ENCODE results near the gene CLK2.
A peak's percentile ranks its signal among the peaks of the same experiment; 100 is the strongest.

Gene CLK2

DNA sequence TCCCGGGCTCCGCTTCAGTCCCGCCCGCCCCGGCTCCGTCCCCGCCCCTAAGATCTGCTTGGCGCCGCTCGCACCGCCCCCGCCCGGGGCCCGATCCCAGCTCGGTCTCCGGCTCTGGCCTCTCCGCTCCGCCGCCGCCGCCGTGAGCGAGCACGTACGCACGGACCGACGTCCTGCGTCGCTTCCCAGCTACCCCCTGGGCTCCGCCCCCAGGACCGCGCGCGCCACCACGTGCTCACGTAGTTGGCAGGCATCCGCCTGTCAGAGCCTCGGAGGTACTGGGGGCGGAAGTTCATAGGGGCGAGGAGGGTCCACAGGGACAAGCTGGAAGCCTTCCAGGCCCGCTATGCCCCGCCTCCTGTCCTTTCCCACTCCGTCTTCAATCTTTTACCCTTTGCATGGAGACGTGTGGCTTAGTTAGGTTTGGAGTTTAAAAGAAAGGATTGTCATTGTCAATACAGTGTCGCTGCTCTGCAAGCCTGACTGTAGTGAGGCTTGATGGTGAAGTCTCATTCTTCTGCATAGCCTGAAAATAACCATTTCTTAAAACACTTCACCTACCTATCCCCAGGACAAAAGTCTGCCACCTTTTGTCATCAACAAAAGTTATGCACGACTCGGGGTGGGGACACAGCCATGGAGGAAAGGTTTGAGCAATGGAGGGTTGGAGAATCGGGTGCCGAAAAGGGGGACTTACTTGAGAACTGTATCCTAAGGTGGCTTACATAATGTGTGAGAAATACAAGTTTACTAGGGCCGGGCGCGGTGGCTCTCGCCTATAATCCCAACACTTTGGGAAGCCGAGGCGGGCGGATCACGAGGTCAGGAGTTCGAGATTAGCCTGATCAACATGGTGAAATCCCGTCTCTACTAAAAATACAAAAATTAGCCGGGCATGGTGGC, at the start of gene CLK2:
CLK2 (minus strand) TSS at position 162 of the 903 bp plus-strand sequence. CDS start 2,527 bp downstream, outside the sequence.
- DNase-seq (ENCODE audit: low read depth in 2 of 2), result peak; percentile 86 to 88

DNA sequence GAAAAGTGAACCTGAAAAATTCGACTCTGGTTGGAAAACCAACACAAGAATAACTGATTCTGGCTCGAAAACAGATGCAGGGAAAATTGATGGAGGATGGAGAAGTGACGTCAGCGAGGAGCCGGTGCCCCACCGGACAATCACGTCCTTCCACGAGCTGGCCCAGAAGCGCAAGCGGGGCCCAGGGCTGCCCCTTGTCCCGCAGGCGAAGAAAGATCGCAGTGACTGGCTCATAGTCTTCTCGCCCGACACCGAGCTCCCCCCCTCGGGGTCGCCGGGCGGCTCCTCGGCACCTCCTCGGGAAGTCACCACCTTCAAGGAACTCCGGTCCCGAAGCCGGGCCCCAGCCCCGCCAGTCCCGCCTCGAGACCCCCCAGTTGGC, 49.3 kb upstream of the CLK2 start:
- no peak for DNase-seq (ENCODE audit: low read depth in 2 of 2)

DNA sequence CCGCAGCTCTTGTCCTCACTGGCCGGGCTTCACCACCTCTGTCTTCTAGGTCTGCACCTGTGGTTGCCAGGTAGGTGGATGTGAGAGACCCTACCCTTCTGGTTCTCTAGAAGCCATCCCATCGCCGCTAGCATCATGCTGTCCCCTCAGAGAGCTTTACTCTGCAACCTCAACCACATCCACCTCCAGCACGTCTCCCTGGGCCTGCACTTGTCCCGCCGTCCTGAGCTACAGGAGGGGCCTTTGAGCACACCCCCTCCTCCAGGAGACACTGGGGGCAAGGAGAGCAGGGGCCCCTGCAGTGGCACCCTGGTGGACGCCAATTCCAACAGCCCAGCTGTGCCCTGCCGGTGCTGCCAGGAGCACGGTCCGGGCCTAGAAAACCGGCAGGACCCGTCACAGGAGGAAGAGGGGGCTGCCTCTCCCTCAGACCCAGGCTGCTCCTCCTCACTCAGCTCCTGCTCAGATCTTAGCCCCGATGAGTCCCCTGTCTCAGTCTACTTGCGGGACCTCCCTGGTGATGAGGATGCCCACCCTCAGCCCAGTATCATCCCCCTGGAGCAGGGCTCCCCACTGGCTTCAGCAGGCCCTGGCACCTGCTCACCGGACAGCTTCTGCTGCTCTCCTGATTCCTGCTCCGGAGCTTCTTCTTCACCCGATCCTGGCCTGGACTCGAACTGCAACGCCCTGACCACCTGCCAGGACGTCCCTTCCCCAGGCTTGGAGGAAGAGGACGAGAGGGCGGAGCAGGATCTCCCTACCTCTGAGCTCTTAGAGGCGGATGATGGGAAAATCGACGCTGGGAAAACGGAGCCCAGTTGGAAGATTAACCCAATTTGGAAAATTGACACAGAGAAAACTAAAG, 48.6 kb upstream of the CLK2 start:
- no peak for DNase-seq (ENCODE audit: low read depth in 2 of 2)

DNA sequence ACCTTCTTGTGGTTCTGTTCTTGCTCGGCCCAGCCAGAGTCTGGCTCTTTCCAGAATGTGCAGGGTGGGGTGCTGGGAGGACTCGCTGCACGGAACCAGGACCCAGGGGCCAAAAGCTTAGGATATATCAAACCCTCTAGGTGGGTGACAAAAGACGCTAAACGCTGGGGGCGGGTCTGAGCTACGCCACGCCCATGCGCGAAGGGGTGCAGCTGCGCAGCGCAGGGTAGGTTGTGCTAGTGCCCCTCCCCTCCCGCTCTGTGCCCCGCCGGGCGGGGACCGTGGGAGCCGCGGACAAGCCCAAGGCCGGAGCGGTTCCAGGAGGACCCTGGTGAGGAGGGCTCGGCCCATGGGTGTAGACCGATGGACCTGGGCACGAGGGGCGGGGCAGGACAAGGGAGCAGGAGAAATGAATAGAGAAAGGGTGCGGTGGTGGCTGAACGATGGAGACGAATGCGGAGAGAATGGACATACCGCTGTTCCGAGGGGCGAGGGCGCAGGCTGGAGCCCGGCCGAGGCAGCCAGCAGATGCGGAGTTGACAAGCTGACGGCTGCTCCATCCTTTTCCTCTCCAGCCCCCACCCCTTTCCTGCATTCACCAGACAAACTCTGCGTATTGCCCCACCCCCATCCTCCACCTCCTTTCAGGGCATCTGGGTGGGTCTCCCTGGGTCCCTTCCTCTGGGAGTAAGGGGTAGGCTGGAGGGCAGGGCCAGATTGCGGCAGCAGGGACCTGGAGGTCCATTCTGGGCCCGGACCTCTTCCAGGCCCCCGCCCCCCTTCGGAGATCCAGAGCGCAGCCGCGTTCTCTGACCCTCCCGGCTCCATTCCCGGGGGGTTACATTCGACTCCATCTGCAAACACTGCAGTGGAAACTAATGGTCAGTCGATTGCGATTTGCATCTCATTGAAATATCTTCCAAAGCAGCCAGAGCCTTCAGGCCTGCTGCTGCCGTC, 47.6 kb upstream of the CLK2 start, which contains the start of gene RUSC1:
RUSC1 (plus strand) TSS at position 234 of the 957 bp plus-strand sequence. CDS start 880 bp downstream, outside the sequence.
- DNase-seq (ENCODE audit: low read depth in 2 of 2), result peak in 1 of 2 experiments; percentile 28

DNA sequence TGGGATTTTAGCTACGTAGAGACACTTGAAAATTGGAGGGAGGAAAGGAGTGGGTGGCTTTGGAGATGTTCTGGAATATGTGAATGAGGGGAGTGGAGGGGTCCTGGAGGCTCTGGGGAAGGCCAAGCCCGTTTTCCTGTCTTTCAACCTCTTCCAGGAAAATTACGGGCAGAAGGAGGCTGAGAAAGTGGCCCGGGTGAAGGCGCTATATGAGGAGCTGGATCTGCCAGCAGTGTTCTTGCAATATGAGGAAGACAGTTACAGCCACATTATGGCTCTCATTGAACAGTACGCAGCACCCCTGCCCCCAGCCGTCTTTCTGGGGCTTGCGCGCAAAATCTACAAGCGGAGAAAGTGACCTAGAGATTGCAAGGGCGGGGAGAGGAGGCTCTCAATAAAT, 46.9 kb upstream of the CLK2 start:
- no peak for DNase-seq (ENCODE audit: low read depth in 2 of 2)

DNA sequence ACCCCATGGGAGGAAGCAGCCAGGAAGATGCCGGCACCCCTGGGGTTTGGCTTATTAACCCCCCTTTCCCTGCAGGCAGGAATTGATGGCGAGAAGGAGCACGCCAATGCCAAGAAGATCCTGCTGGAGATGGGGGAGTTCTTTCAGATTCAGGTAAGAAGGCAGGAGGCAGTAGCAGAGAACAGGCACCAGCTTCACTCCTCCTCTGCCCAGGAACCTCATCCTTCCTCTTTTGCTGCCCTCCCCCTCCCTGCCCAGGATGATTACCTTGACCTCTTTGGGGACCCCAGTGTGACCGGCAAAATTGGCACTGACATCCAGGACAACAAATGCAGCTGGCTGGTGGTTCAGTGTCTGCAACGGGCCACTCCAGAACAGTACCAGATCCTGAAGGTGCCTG, 46.2 kb upstream of the CLK2 start:
- DNase-seq (ENCODE audit: low read depth in 2 of 2), result no peak

DNA sequence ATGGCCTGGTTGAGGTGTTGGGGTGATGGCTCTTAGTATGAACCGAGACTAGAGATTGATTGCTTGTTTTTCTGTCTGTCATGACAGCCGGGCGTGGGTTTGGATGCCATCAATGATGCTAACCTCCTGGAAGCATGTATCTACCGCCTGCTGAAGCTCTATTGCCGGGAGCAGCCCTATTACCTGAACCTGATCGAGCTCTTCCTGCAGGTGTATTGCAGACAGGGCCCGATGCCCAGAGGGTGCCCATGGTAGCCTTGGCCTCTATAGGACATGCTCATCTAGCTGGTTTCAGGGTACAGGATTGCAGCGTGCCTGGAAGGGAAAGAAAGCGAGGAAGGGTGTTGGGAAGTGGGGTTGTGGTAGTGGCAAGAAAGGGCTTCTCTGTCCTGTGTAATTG, 44.8 kb upstream of the CLK2 start:
- DNase-seq (ENCODE audit: low read depth in 2 of 2), result no peak

DNA sequence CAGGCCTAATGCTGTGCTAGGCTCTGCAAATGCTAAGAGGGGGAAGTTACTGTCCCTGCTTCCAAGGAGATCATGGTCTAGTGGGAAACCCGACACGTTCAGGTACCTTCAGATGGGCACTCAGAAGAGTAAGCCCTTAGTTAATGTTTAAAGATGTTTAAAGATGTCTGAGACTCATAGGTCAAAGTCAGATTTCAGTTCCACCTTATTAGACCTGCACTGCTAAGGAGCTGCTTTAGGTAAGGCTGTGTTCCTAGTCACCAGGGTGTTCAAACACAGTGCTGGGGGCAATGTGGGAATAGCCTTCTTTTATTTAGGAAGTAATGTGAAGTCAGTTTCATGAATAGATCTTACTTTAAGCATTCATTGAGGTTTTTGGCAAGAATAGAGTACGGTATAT, 43.6 kb upstream of the CLK2 start:
- no peak for DNase-seq (ENCODE audit: low read depth in 2 of 2)

DNA sequence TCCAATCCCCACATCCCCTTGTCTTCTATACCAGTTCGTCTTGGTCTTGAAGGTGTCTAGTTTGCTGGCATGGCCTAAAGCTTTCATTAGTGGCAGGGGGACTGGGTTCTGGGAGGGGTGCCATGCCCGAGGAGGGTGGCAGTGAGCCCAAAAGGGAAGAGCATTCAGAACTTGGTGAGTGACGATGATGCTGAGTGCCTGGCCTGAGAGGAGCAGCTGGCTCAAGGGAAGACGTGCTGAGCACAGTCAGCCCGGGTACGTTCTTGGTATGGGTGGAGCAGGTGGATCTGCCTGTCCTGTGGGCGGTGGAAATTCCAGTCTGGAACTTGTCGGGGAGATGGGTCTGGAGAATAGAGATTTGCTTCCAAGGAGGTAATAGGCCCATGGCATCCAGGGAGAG, 40.0 kb upstream of the CLK2 start:
- no peak for DNase-seq (ENCODE audit: low read depth in 2 of 2)

DNA sequence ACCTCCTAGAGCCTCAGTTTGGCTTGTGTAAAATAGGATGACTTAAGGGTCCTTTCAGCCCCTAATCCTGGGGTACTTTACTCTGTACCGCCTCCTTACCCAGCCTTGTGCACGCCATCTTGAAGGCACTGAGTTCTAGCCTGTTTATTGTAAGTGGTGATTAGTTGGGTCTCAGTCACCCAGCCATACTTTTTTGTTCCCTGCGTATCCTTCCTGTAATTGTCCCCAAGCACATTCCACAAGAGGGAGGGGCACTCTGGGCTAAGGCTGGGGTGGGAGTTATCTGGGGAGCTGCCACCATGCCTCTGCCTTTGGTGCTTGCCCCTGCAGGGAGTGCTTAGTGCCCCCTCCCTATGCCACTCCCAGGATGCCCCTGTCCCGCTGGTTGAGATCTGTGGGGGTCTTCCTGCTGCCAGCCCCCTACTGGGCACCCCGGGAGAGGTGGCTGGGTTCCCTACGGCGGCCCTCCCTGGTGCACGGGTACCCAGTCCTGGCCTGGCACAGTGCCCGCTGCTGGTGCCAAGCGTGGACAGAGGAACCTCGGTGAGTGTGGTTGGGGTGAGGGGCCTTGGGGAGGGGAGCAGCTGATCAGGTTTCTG, 36.2 kb upstream of the CLK2 start:
- no peak for DNase-seq (ENCODE audit: low read depth in 2 of 2)

DNA sequence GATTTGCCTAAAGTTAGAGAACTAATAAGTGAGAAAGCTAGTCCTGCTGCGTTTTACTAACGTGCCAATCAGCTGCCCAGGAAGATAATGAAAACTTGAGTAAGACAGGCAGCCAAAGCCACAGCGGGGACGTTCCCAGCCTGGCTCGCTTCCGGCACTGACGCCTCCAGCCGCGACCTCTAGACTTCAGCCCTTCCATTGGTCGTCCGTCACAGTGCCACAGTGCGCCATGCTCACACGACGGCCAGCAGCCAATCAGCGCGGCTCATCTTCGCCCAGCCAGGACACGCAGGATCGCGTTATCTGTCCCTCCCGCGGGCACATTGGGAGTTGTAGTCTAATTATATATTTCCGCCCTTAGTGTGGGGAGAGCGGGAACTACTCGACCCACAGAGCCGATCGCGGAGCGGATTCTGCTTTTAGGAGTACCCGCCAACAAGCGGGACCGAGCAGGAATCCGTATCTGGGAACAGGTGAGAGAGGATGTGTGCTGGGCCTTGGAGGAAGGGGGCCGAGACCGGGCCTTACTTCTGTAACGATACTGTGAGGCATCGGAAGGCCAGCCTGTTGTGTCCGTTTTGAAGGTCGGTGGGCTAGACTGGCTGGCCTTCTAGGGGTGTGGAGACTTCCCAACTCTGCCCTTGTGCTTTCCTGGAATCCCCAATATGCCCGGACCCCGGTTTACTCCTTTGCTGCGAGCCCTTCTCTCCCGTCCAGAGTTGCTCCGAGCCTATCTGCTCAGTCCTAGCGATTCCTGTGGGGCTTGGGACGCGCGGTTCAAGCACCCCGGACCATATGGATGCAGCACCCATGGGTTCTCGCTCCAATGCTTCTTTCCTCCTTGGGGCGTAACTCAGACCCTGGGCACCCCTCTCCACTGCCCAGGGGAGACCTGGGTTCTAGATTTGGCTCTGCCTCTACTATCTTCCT, 35.5 kb upstream of the CLK2 start, which contains the start of gene FDPS:
FDPS (plus strand) TSS at position 374 of the 930 bp plus-strand sequence. CDS start 924 bp downstream, outside the sequence.
- peak; percentile 97 for DNase-seq (ENCODE audit: low read depth in 2 of 2)

DNA sequence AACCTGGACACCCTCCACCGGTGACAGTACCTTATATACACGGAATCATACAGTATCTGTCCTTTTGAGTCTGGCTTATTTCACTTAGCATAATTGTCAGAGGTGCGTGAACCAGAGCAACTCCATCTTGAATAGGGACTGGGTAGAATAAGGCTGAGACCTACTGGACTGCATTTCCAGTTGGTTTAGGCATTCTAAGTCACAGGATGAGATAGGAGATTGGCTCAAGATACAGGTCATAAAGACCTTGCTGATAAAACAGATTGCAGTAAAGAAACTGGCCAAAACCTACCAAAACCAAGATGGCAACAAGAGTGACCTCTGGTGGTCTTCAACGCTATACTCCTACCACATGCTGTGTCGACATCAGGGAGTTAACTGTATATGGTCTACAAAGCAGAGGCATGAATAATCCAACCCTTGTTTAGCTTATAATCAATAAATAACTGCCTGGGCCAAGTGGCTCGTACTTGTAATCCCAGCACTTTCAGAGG, 34.0 kb upstream of the CLK2 start:
- DNase-seq (ENCODE audit: low read depth in 2 of 2), result peak in 1 of 2 experiments; percentile 24

DNA sequence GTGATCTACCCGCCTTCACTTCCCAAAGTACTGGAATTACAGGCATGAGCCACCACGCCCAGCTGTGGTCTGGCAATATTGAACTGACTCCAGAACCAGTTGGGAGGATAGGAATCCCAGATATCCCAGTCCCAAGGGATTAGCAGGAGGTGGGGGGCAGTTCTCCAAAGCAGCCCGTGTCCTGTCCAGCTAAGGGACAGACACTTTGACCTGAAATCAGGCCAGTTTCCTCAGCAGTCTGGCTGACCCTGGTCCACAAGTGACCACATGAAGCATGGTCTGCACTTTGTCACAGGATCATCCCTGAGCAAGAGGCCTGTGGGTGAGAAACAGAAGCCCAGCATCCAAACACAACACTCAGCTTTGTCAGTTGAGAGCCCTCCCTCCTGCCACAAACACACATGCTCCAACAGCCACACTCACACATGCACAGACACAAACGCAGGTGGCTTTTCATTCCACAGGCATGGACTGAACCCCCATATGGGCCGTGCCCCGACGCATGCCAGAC, 32.6 kb upstream of the CLK2 start:
- no peak for DNase-seq (ENCODE audit: low read depth in 2 of 2)

DNA sequence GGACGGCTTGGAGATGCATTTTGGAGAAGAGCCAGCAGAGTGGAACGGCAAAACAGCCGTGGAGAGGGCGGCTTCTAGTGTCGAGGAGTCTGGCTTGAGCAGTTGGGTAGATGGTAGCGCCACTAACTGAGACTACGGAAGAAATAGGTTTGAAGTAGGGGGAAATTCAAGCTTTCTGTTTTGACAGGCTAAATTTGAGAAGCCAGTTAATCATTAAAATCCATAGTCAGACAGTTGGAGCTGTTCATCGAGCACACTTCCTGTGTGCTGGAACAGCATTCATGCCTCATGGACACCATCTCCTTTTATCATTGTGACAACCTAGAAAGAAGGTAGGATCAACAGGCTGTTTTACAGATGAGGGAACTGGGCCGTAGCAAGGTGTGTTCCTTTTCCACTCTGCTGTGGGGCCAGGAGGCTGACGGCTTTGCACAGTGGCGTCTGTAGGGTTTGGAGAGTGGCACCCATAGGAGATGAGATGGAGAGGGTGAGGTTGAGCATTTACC, 31.3 kb upstream of the CLK2 start:
- DNase-seq (ENCODE audit: low read depth in 2 of 2), result no peak

DNA sequence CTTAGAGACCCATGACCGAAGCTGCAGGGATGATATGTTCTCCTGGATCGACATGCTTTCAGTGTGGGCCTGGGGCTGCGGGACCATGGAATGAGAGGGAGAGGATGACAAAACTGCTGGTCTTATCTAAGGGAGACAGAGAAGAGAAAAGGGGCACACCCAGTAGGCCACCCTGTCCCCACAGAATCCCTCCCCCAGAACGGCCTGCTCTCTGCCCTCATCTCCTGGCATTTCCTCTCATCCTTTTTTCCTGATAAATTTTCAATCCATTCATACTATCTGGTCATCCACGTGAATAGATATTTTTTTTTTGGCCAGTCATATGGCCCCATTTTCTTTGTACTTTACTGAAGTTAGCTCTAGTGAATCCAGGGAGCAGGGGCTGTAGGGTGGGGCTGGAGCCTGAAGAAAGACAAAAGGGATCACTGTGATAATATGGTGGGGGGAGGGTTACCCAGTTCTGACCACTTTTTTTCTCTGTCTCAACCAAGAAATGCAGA, 28.1 kb upstream of the CLK2 start, which contains the start of gene PKLR:
PKLR (minus strand) TSS at position 97 of the 500 bp plus-strand sequence; CDS start at position 54, 43 bp downstream.
- no peak for DNase-seq (ENCODE audit: low read depth in 2 of 2)

DNA sequence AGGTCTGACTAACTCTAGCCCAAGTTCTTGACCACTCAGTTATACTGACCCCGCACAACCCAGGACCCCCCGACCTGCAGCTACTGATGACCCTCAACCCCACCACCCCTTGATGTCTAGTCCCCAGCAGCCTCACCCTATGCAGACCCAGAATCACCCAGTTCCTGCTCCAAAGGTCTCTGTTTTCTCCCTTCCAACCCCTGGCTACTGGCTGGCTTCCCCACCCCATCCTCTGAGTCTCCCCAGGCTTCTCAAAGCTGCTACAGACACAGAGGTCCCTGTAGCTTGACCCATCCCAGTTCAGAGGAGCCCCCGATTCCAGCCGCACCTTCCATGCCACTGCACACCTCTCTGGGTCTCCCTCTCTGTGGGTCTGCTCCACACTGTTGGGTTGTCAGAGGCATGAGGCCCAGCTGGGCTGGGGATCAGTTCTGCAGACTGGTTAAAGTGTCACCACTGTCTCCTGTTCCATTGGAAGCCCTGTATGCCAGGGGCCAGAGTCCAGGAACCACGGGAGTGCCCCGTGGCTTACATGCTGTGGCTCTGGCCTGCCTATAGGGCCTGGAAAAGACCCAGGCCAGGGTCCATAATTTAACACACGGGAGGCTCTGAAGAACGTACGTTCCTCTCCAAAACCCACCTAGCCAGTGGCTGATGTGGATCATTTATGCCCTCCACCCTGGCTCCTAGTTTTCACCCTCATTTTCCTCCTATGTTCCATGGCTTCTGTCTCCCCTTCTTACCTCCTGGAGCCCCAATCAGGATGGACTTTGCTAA, 27.4 kb upstream of the CLK2 start:
- no peak for DNase-seq (ENCODE audit: low read depth in 2 of 2)

DNA sequence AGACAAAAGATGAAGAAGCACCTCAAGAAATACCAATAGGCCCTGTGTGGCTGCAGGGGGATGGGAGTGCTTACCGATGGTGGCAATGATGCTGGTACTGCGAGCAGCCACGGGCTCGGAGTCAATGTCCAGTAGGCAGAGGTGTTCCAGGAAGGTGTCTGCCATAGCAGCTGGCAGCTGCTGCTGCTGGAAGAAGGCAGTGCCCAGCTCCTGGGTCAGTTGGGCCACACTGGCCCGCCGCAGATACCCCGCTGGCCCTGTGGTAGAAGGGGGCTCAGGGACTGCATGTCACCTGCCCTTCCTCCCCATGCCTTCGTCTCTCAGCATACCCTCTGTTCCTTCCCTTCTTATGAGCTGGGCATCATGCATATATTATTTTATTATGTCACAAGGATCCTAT, 26.7 kb upstream of the CLK2 start:
- DNase-seq (ENCODE audit: low read depth in 2 of 2), result no peak

DNA sequence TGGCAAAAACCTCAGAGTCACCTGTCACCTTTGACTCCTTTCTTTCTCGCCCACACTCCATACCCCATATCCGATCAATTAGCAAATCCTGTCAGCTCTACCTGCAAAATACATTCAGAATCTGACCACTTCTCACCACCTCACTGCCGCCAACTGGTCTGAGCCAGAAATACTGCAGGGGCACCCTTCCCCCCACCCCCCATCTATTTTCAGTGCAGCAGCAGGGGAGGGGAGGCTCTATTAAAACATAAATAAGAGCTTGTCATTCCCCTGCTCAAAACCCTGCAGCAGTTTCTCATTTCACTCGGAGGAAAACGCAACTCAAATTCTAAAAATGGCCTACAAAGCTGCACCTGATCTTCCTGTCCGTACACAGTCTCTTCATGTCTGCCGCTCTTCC, 24.1 kb upstream of the CLK2 start:
- no peak for DNase-seq (ENCODE audit: low read depth in 2 of 2)
